WTC11 (cell line): ENCODE results near the gene MUC6.

Experiments
- AFF4 ChIP-seq: sonication (generic); formaldehyde crosslinking; IDR thresholded peaks from 2 replicates; pipeline ENCODE4 v1.8.1; 2023; ENCODE audit warnings: mild to moderate bottlenecking, missing genetic modification reagents, borderline replicate concordance
- CTCF ChIP-seq: fragments of 200-600 bp; IDR thresholded peaks from 2 replicates; pipeline ENCODE4 v1.8.0; 2022; ENCODE audit warnings: antibody characterized with exemption
- ELF4 ChIP-seq: sonication (generic); formaldehyde crosslinking; IDR thresholded peaks from 2 replicates; pipeline ENCODE4 v1.8.1; 2022; ENCODE audit warnings: low read depth, mild to moderate bottlenecking, moderate library complexity, missing genetic modification reagents
- GABPB1 ChIP-seq: sonication (generic); formaldehyde crosslinking; IDR thresholded peaks from 2 replicates; pipeline ENCODE4 v1.8.1; 2023; ENCODE audit warnings: mild to moderate bottlenecking, missing genetic modification reagents
- NR2C2 ChIP-seq: sonication (generic); formaldehyde crosslinking; IDR thresholded peaks from 2 replicates; pipeline ENCODE4 v1.8.0; 2022; ENCODE audit warnings: mild to moderate bottlenecking, missing genetic modification reagents
- TEAD4 ChIP-seq: sonication (generic); formaldehyde crosslinking; IDR thresholded peaks from 2 replicates; pipeline ENCODE4 v1.8.0; 2022; ENCODE audit warnings: mild to moderate bottlenecking, missing genetic modification reagents

- TF ChIP-seq TEAD4, result no peak
- TF ChIP-seq AFF4 (CRISPR knock-in tag), result no peak
- TF ChIP-seq CTCF, result no peak
- TF ChIP-seq NR2C2 (CRISPR knock-in tag), result no peak
- TF ChIP-seq ELF4 (CRISPR knock-in tag), result no peak
- TF ChIP-seq GABPB1 (CRISPR knock-in tag), result no peak
Observed at GRCh38 chr11:1054143-1055108, 17.9 kb upstream of the MUC6 start.
